Panc1 (cell line): Measurements from ENCODE around the gene TM7SF3. TPM values are rescaled to one million over a fixed set of nuclear protein-coding genes. Genes with fewer than 3 reads are reported as not detected.
A peak's percentile ranks its signal among the peaks of the same experiment; 100 is the strongest.

ENCODE experiments used
- ATAC-seq: fragments of 200-7000 bp; cut with Tn5 transposase; 2 replicates; pipeline ENCODE4 v1.9.1; 2020; ENCODE audit warnings: mild to moderate bottlenecking, moderate library complexity
- BruUV-seq: library from RNA; stranded (reverse); fragments of 400-500 nt; replicated peaks from 2 replicates; lab custom pipeline; 2021; lab: Mats Ljungman, UMichigan
- CTCF ChIA-PET: fragments of 300-600 bp; sonication (Branson Sonifier 250); formaldehyde crosslinking; loops from one replicate; lab custom pipeline; 2022; ENCODE audit warnings: antibody characterized with exemption; lab: Charles Lee
- POLR2A ChIA-PET: fragments of 300-600 bp; sonication (Branson Sonifier 250); formaldehyde crosslinking; loops from one replicate; lab custom pipeline; 2022; ENCODE audit warnings: antibody characterized with exemption; lab: Charles Lee
- DNase-seq: peaks from one replicate; pipeline ENCODE4 v3.0.0-alpha.2; 2010; ENCODE audit warnings: low read depth, low spot score
- H3K27ac ChIP-seq: 2 replicates; pipeline ENCODE4 v1.5.1; 2011; ENCODE audit warnings: mild to moderate bottlenecking, low read length, inconsistent platforms
- H3K27me3 ChIP-seq: fragments of 200-500 bp; sonication (Bioruptor generic); 2 replicates; pipeline ENCODE4 v1.6.0; 2014; ENCODE audit warnings: low read length, inconsistent platforms; ENCODE audit not compliant: control insufficient read depth, insufficient read depth
- H3K36me3 ChIP-seq: fragments of 200-500 bp; sonication (Bioruptor generic); 2 replicates; pipeline ENCODE4 v1.5.1; 2014; ENCODE audit warnings: inconsistent platforms, mild to moderate bottlenecking, low read length, moderate library complexity; ENCODE audit not compliant: control insufficient read depth, insufficient read depth
- H3K4me1 ChIP-seq: 2 replicates; pipeline ENCODE4 v1.5.1; 2011; ENCODE audit warnings: inconsistent platforms, mild to moderate bottlenecking, low read length, moderate library complexity; ENCODE audit not compliant: control insufficient read depth, insufficient read depth
- H3K4me3 ChIP-seq, 2 experiments: 2 replicates each; pipeline ENCODE4 v1.5.1; 2011 to 2012; ENCODE audit warnings: low read depth in 2 of 2, low read length in 2 of 2, mild to moderate bottlenecking in 2 of 2, inconsistent platforms in 1 of 2, moderate library complexity in 1 of 2
- H3K9me3 ChIP-seq: fragments of 200-500 bp; sonication (Bioruptor generic); 2 replicates; pipeline ENCODE4 v1.5.1; 2014; ENCODE audit warnings: low read depth, mild to moderate bottlenecking, inconsistent platforms, low read length, moderate library complexity; ENCODE audit not compliant: control insufficient read depth, insufficient read depth
- POLR2AphosphoS5 ChIP-seq: IDR thresholded peaks from 2 replicates; pipeline ENCODE4 v1.6.1; 2012; ENCODE audit warnings: mild to moderate bottlenecking, low read depth, low read length, moderate library complexity
- SIN3A ChIP-seq: IDR thresholded peaks from 2 replicates; pipeline ENCODE4 v1.6.1; 2012; ENCODE audit warnings: low read depth, mild to moderate bottlenecking, low read length, moderate library complexity, borderline replicate concordance; ENCODE audit not compliant: insufficient read depth
- TCF7L2 ChIP-seq: IDR thresholded peaks from 2 replicates; pipeline ENCODE4 v1.6.1; 2011; ENCODE audit warnings: mild to moderate bottlenecking, low read depth, low read length, inconsistent platforms
- in situ Hi-C: cut with HindIII; loops from 2 replicates; pipeline ENCODE4 v1.10.0; 2016; ENCODE audit warnings: low sequenced_read_pairs, low pct_unique_long_range_greater_than_20kb
- intact Hi-C: fragments of 100-400 bp; cut with micrococcal nuclease; formaldehyde crosslinking; loops from one replicate; pipeline ENCODE4 v1.10.0; 2022; ENCODE audit not compliant: unreplicated experiment
- total RNA-seq: library from RNA; stranded (reverse); gene quantifications from one replicate; pipeline ENCODE4 v1.2.1, GENCODE V29; 2021; ENCODE audit not compliant: unreplicated experiment
- TF ChIP-seq, protein P1 (sequence below), 2 experiments: IDR thresholded peaks; 2 replicates each; pipeline ENCODE4 v1.6.1; 2011 to 2012; ENCODE audit warnings: low read depth in 2 of 2, control low read depth in 1 of 2, low read length in 1 of 2, mild to moderate bottlenecking in 1 of 2, moderate library complexity in 1 of 2; ENCODE audit not compliant: insufficient read depth in 1 of 2
- TF ChIP-seq, protein P2 (sequence below): fragments of 450-650 bp; IDR thresholded peaks from 2 replicates; pipeline ENCODE4 v1.5.1; 2017; ENCODE audit warnings: mild to moderate bottlenecking

The TM7SF3 gene
- total RNA-seq, 1 experiment from 2014 or later, result 59.8 TPM

DNA sequence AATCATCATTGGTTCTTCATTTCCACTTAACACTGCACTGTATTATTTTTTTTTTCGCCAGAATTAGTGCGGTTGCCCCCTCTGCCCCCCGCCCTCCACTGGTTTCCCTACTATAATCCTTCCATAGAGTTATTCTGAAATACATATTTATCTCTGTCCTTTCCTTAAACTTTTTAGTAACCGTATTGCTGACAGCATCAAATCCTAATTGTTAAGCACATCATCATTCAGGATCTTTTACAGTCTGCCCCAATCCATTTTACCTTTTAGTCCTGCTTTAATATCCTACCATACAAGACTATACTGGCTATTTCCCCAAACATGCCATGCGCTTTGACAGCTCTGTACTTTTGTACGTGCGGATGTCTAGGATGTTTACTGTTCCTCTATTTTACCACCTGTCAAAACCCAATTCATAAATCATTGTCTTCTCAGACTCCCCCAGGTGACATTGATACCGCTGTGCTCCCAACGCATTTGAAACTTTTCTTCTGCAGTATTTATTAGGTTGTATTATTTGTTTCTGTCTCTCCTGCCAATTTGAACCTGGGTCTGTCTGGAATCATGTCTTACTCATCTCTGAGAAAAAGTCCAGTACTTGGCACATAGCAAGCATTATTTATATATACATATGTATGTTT, 74.9 kb downstream of the TM7SF3 start:
- Histone ChIP-seq H3K27me3 (no peaks in the 10 kb centered on the region), H3K36me3 (peaks cover 4% of the 10 kb centered on the region; the same call in 1 of the 2 replicates), H3K4me3 (peak overlapping the region; percentile 98), H3K27ac (peak overlapping the region; percentile 98), H3K4me1 (peaks cover 40% of the 10 kb centered on the region), H3K9me3 (no peaks in the 10 kb centered on the region)
- intact Hi-C loops, result loop anchor here (5.0 kb wide), 1 partner anchor 73 kb away; the partner anchor contains the start of gene TM7SF3
- POLR2A ChIA-PET, result no interaction called here
- in situ Hi-C loops, result no loop called here
- ATAC-seq, result no peak
- BruUV-seq, result TSS peak; percentile 65
- no peak for DNase-seq
- CTCF ChIA-PET, result interaction anchor here (0.6 kb wide), 1 partner anchor 75 kb away, joined by 3 read pairs; no protein-coding TSS in a partner anchor
- no peak for TF ChIP-seq POLR2AphosphoS5
- no peak; the same call in 1 of the 2 replicates for TF ChIP-seq SIN3A
- TF ChIP-seq, protein P1, sequence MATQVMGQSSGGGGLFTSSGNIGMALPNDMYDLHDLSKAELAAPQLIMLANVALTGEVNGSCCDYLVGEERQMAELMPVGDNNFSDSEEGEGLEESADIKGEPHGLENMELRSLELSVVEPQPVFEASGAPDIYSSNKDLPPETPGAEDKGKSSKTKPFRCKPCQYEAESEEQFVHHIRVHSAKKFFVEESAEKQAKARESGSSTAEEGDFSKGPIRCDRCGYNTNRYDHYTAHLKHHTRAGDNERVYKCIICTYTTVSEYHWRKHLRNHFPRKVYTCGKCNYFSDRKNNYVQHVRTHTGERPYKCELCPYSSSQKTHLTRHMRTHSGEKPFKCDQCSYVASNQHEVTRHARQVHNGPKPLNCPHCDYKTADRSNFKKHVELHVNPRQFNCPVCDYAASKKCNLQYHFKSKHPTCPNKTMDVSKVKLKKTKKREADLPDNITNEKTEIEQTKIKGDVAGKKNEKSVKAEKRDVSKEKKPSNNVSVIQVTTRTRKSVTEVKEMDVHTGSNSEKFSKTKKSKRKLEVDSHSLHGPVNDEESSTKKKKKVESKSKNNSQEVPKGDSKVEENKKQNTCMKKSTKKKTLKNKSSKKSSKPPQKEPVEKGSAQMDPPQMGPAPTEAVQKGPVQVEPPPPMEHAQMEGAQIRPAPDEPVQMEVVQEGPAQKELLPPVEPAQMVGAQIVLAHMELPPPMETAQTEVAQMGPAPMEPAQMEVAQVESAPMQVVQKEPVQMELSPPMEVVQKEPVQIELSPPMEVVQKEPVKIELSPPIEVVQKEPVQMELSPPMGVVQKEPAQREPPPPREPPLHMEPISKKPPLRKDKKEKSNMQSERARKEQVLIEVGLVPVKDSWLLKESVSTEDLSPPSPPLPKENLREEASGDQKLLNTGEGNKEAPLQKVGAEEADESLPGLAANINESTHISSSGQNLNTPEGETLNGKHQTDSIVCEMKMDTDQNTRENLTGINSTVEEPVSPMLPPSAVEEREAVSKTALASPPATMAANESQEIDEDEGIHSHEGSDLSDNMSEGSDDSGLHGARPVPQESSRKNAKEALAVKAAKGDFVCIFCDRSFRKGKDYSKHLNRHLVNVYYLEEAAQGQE (IDR thresholded peaks at IDR 0.05; ENCODE audit: insufficient read depth in 1 of 2, low read depth in 2 of 2, low read length in 1 of 2), result no peak
- TF ChIP-seq, protein P2, sequence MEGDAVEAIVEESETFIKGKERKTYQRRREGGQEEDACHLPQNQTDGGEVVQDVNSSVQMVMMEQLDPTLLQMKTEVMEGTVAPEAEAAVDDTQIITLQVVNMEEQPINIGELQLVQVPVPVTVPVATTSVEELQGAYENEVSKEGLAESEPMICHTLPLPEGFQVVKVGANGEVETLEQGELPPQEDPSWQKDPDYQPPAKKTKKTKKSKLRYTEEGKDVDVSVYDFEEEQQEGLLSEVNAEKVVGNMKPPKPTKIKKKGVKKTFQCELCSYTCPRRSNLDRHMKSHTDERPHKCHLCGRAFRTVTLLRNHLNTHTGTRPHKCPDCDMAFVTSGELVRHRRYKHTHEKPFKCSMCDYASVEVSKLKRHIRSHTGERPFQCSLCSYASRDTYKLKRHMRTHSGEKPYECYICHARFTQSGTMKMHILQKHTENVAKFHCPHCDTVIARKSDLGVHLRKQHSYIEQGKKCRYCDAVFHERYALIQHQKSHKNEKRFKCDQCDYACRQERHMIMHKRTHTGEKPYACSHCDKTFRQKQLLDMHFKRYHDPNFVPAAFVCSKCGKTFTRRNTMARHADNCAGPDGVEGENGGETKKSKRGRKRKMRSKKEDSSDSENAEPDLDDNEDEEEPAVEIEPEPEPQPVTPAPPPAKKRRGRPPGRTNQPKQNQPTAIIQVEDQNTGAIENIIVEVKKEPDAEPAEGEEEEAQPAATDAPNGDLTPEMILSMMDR, result no peak
- TF ChIP-seq TCF7L2, result no peak

DNA sequence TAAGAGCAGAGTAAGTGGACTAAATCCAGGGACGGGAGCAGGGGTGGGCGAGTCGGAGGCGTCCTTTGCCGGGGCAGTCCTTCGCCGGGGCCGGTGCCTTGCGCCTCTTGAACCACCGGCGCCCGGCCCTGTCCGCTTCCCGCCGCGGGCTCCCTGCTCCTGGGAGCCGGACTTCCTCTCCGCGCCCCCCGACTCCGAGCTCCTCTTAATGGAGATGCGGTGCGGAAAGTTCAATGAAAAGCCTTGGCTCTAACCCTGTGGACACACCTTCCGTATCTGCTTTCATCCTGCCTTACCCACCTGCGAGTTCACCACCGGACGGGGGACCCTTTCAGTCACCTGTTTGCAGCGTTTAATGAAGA, 75.5 kb downstream of the TM7SF3 start:
- in situ Hi-C loops, result no loop called here

More for the DNA sequence above, 75.5 kb downstream of the TM7SF3 start:
- H3K36me3 ChIP-seq, result peaks cover 4% of the 10 kb centered on the region; the same call in 1 of the 2 replicates
- peak overlapping the region; percentile 98 for H3K4me3 ChIP-seq
- ChIA-PET POLR2A (no interaction called here), CTCF (interaction anchor here (0.6 kb wide), 1 partner anchor 76 kb away, joined by 3 read pairs; no protein-coding TSS in a partner anchor)
- ATAC-seq (peak; percentile 47), DNase-seq (no peak)
- no peaks in the 10 kb centered on the region for H3K27me3 ChIP-seq
- no peaks in the 10 kb centered on the region for H3K9me3 ChIP-seq
- intact Hi-C loops, result loop anchor here (5.0 kb wide), 1 partner anchor 74 kb away; the partner anchor contains the start of gene TM7SF3
- peak overlapping the region; percentile 98 for H3K27ac ChIP-seq
- TF ChIP-seq SIN3A, result peak; percentile 42; the same call in 1 of the 2 replicates
- no peak for TF ChIP-seq POLR2AphosphoS5
- no TSS peak for BruUV-seq
- H3K4me1 ChIP-seq, result peaks cover 40% of the 10 kb centered on the region
